22Rv1 (cell line): Measurements from ENCODE around the gene RAP1GAP.

Source experiments
- CTCF ChIP-seq: fragments of 450-650 bp; IDR thresholded peaks from 2 replicates; pipeline ENCODE4 v1.5.1; 2017; ENCODE audit warnings: mild to moderate bottlenecking
- ZFX ChIP-seq: fragments of 450-650 bp; IDR thresholded peaks from 2 replicates; pipeline ENCODE4 v1.6.1; 2017; ENCODE audit warnings: antibody characterized with exemption, borderline replicate concordance

GRCh38 chr1:21598904-21599303 lies 70.3 kb downstream of the RAP1GAP start:
- TF ChIP-seq CTCF (no peak), ZFX (no peak)
